Caco-2 (cell line): ENCODE measurements around the gene GZMA. TPM values are rescaled to one million over a fixed set of nuclear protein-coding genes. Genes with fewer than 3 reads are reported as not detected.

Source experiments
- BruUV-seq: library from RNA; stranded (reverse); fragments of 400-500 nt; replicated peaks from 2 replicates; lab custom pipeline; 2021; lab: Mats Ljungman, UMichigan
- CTCF ChIA-PET: fragments of 300-600 bp; sonication (Branson Sonifier 250); formaldehyde crosslinking; loops from one replicate; lab custom pipeline; 2022; ENCODE audit warnings: antibody characterized with exemption; lab: Charles Lee
- POLR2A ChIA-PET: fragments of 300-600 bp; sonication (Branson Sonifier 250); formaldehyde crosslinking; loops from one replicate; lab custom pipeline; 2022; ENCODE audit warnings: antibody characterized with exemption; lab: Charles Lee
- DNase-seq, 2 experiments: peaks; one replicate each; pipeline versions ENCODE4 v3.0.0 to v3.0.0-alpha.2; 2020 to 2022
- H3K27me3 ChIP-seq: replicated peaks from 2 replicates; pipeline ENCODE4 v1.6.0; 2011; ENCODE audit warnings: low read length; ENCODE audit not compliant: control insufficient read depth, insufficient read depth
- H3K36me3 ChIP-seq: 2 replicates; pipeline ENCODE4 v1.5.1; 2011; ENCODE audit warnings: low read length; ENCODE audit not compliant: control insufficient read depth, insufficient read depth
- H3K4me1 ChIP-seq: fragments of 250-450 bp; sonication (Bioruptor Pico); 2 replicates; pipeline ENCODE4 v1.5.1; 2020; ENCODE audit warnings: mild to moderate bottlenecking
- H3K4me3 ChIP-seq: 2 replicates; pipeline ENCODE4 v1.5.1; 2011; ENCODE audit warnings: low read depth, mild to moderate bottlenecking, control low read depth, low read length
- H3K9me3 ChIP-seq: fragments of 250-450 bp; sonication (Bioruptor Pico); 2 replicates; pipeline ENCODE4 v1.5.1; 2020; ENCODE audit warnings: mild to moderate bottlenecking, moderate library complexity
- H3K27ac Mint-ChIP-seq: one replicate; pipeline ENCODE4 v1.8.0; 2022; ENCODE audit warnings: mixed read lengths; ENCODE audit not compliant: unreplicated experiment
- H3K27me3 Mint-ChIP-seq: one replicate; pipeline ENCODE4 v1.8.0; 2022; ENCODE audit warnings: mixed read lengths; ENCODE audit not compliant: insufficient read depth, unreplicated experiment
- H3K36me3 Mint-ChIP-seq: one replicate; pipeline ENCODE4 v1.8.0; 2022; ENCODE audit warnings: mild to moderate bottlenecking, mixed read lengths; ENCODE audit not compliant: insufficient read depth, unreplicated experiment
- H3K4me1 Mint-ChIP-seq: one replicate; pipeline ENCODE4 v1.8.0; 2022; ENCODE audit warnings: low read depth, mixed read lengths; ENCODE audit not compliant: unreplicated experiment
- H3K4me3 Mint-ChIP-seq: one replicate; pipeline ENCODE4 v1.8.0; 2022; ENCODE audit warnings: mild to moderate bottlenecking, moderate library complexity, mixed read lengths; ENCODE audit not compliant: unreplicated experiment
- H3K9me3 Mint-ChIP-seq: one replicate; pipeline ENCODE4 v1.8.0; 2022; ENCODE audit warnings: mixed read lengths; ENCODE audit not compliant: unreplicated experiment
- intact Hi-C: fragments of 100-400 bp; cut with micrococcal nuclease; formaldehyde crosslinking; loops from one replicate; pipeline ENCODE4 v1.10.0; 2022; ENCODE audit not compliant: unreplicated experiment
- total RNA-seq: library from RNA; stranded (reverse); gene quantifications from 2 replicates; pipeline ENCODE4 v1.2.3, GENCODE V29; 2022
- TF ChIP-seq, protein P1 (sequence below), 2 experiments: fragments of 200-600 bp in 1 of 2; IDR thresholded peaks; 1 replicate in 1 of 2; 2 replicates in 1 of 2; pipeline versions ENCODE4 v1.5.1 to v1.8.0; 2011 to 2022; ENCODE audit warnings: antibody characterized with exemption in 1 of 2, control low read depth in 1 of 2, inconsistent platforms in 1 of 2, low read depth in 1 of 2, low read length in 1 of 2, mild to moderate bottlenecking in 1 of 2, moderate library complexity in 1 of 2; ENCODE audit not compliant: insufficient read depth in 1 of 2, severe bottlenecking in 1 of 2, unreplicated experiment in 1 of 2

The GZMA gene
- total RNA-seq, 1 experiment from 2014 or later, result not detected

GRCh38 chr5:55066277-55066676, 36.2 kb upstream of the GZMA start:
- Histone ChIP-seq H3K36me3 (no peaks in the 10 kb centered on the region), H3K9me3 (no peaks in the 10 kb centered on the region), H3K4me3 (no peak overlapping the region), H3K27me3 (no peaks in the 10 kb centered on the region), H3K4me1 (no peaks in the 10 kb centered on the region)
- TF ChIP-seq, protein P1, sequence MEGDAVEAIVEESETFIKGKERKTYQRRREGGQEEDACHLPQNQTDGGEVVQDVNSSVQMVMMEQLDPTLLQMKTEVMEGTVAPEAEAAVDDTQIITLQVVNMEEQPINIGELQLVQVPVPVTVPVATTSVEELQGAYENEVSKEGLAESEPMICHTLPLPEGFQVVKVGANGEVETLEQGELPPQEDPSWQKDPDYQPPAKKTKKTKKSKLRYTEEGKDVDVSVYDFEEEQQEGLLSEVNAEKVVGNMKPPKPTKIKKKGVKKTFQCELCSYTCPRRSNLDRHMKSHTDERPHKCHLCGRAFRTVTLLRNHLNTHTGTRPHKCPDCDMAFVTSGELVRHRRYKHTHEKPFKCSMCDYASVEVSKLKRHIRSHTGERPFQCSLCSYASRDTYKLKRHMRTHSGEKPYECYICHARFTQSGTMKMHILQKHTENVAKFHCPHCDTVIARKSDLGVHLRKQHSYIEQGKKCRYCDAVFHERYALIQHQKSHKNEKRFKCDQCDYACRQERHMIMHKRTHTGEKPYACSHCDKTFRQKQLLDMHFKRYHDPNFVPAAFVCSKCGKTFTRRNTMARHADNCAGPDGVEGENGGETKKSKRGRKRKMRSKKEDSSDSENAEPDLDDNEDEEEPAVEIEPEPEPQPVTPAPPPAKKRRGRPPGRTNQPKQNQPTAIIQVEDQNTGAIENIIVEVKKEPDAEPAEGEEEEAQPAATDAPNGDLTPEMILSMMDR (IDR thresholded peaks at IDR 0.05; ENCODE audit: insufficient read depth in 1 of 2, low read depth in 1 of 2, low read length in 1 of 2, severe bottlenecking in 1 of 2, unreplicated experiment in 1 of 2), result no peak
- Mint-ChIP-seq H3K4me1 (no peaks in the 10 kb centered on the region), H3K27me3 (peaks cover 34% of the 10 kb centered on the region), H3K4me3 (no peak overlapping the region), H3K27ac (no peak overlapping the region), H3K36me3 (no peaks in the 10 kb centered on the region), H3K9me3 (no peaks in the 10 kb centered on the region)
- ChIA-PET POLR2A (no interaction called here), CTCF (no interaction called here)
- BruUV-seq, result no TSS peak
- intact Hi-C loops, result no loop called here
- no peak for DNase-seq

DNA sequence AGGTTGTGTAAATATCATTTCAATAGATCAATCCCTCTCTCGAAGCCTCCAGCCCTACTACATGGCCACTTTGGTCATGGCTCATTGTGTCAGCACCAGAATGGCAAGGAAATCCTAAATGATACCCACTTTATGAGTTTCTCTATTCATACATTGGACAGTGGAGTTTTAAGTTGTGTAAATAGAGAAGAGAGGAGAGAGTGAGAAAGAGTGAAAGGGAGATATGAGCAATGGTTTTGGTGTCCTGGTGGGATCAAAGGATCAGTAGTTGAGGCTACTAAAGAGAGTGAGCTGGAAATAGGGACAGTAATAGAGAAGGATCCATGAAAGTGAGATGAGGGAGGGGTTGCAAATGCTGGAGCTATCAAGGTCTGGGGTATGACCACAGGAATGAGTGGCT, 31.5 kb upstream of the GZMA start:
- intact Hi-C loops, result no loop called here
- no peaks in the 10 kb centered on the region for H3K36me3 Mint-ChIP-seq
- H3K27me3 Mint-ChIP-seq, result peaks cover 29% of the 10 kb centered on the region
- Histone ChIP-seq H3K4me1 (no peaks in the 10 kb centered on the region), H3K4me3 (no peak overlapping the region), H3K36me3 (no peaks in the 10 kb centered on the region), H3K9me3 (no peaks in the 10 kb centered on the region), H3K27me3 (no peaks in the 10 kb centered on the region)
- ChIA-PET POLR2A (no interaction called here), CTCF (no interaction called here)
- no peaks in the 10 kb centered on the region for H3K4me1 Mint-ChIP-seq
- H3K27ac Mint-ChIP-seq, result no peak overlapping the region
- H3K4me3 Mint-ChIP-seq, result no peak overlapping the region
- no peaks in the 10 kb centered on the region for H3K9me3 Mint-ChIP-seq
- no peak for DNase-seq
- BruUV-seq, result no TSS peak
- TF ChIP-seq, protein P1 (IDR thresholded peaks at IDR 0.05; ENCODE audit: insufficient read depth in 1 of 2, low read depth in 1 of 2, low read length in 1 of 2, severe bottlenecking in 1 of 2, unreplicated experiment in 1 of 2), result no peak

DNA sequence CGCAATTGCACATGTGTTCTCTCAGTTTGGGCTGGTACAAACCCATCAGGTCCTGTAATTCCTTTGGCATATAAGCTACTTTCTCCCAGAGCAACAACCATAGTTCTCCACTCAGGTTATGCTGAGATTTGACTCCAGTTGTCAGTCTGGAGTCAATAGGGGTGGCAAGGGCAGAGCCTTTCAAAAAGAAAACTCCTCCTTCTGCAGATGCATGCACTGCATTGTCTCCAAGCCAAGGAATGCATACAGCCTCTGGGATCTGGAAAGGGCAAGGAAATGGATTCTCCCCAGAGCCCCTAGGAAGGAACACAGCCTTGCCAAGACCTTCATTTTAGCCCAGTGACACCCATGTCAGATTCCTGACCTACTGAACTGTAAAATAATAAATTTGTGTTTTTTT, 31.0 kb upstream of the GZMA start:
- ChIA-PET CTCF (no interaction called here), POLR2A (no interaction called here)
- H3K9me3 Mint-ChIP-seq, result no peaks in the 10 kb centered on the region
- Histone ChIP-seq H3K36me3 (no peaks in the 10 kb centered on the region), H3K4me1 (no peaks in the 10 kb centered on the region), H3K27me3 (no peaks in the 10 kb centered on the region), H3K4me3 (no peak overlapping the region), H3K9me3 (no peaks in the 10 kb centered on the region)
- intact Hi-C loops, result no loop called here
- TF ChIP-seq, protein P1 (IDR thresholded peaks at IDR 0.05; ENCODE audit: insufficient read depth in 1 of 2, low read depth in 1 of 2, low read length in 1 of 2, severe bottlenecking in 1 of 2, unreplicated experiment in 1 of 2), result no peak
- no peaks in the 10 kb centered on the region for H3K4me1 Mint-ChIP-seq
- DNase-seq, result no peak
- peaks cover 27% of the 10 kb centered on the region for H3K27me3 Mint-ChIP-seq
- H3K36me3 Mint-ChIP-seq, result no peaks in the 10 kb centered on the region
- no peak overlapping the region for H3K4me3 Mint-ChIP-seq
- H3K27ac Mint-ChIP-seq, result no peak overlapping the region
- no TSS peak for BruUV-seq
